ENCODE measurements around the gene EPRS1. TPM values are rescaled to one million over a fixed set of nuclear protein-coding genes. Genes with fewer than 3 reads are reported as not detected.

Gene EPRS1
- total and polyA plus RNA-seq, 9 of the 15 experiments (the other 6 are each of a cell fraction or from before 2014, with no cell fraction given): 129 to 291 (median 248) TPM

GRCh38 chr1:220094016-220094911, 48.0 kb upstream of the EPRS1 start, which contains the start of gene IARS2 (continued):
- TF ChIP-seq MAZ (CRISPR knock-in tag; conservative IDR thresholded peaks at IDR 0.05 in 1 of 2, IDR thresholded peaks at IDR 0.05 in 1 of 2): peak; percentile 78 to 85
- TF ChIP-seq E2F5 (CRISPR knock-in tag; IDR thresholded peaks at IDR 0.05): peak; percentile 13; the same call in 1 of the 2 replicates
- TF ChIP-seq EWSR1 (IDR thresholded peaks at IDR 0.05; ENCODE audit: borderline replicate concordance, low read depth, partially characterized antibody): no peak
- no peak; the same call in 1 of the 2 replicates for TF ChIP-seq ZNF76 (CRISPR knock-in tag; IDR thresholded peaks at IDR 0.05; ENCODE audit: borderline replicate concordance)
- TF ChIP-seq CBX2 (IDR thresholded peaks at IDR 0.05; ENCODE audit: insufficient read depth, low read length, poor library complexity, severe bottlenecking): no peak
- TF ChIP-seq HDAC1 (IDR thresholded peaks at IDR 0.05): peak in 1 of 2 experiments; percentile 97; a peak in 2 of 4 replicates
- 0 out of 2 replicates have a peak, but pooled peaks have one; percentile 42 for TF ChIP-seq RBM15 (IDR thresholded peaks at IDR 0.05; ENCODE audit: insufficient read depth, low read length)
- TF ChIP-seq E2F6 (IDR thresholded peaks at IDR 0.05; ENCODE audit: borderline replicate concordance in 1 of 2, extremely low read depth in 1 of 2, insufficient read depth in 1 of 2, insufficient read length in 1 of 2, low read depth in 1 of 2, low read length in 1 of 2, poor library complexity in 1 of 2, severe bottlenecking in 1 of 2): peak in 1 of 2 experiments; percentile 33
- peak; percentile 92 for TF ChIP-seq ZFX (CRISPR knock-in tag; IDR thresholded peaks at IDR 0.05)
- peak; percentile 88 for TF ChIP-seq SAP30 (IDR thresholded peaks at IDR 0.05; ENCODE audit: borderline replicate concordance, insufficient read depth, low read depth, low read length, poor library complexity, severe bottlenecking)
- TF ChIP-seq FOXM1 (IDR thresholded peaks at IDR 0.05; ENCODE audit: low read depth): no peak
- no peak for TF ChIP-seq FOXM1 (CRISPR knock-in tag; IDR thresholded peaks at IDR 0.05; ENCODE audit: low read depth)
- no peak for TF ChIP-seq ZBTB1 (CRISPR knock-in tag; IDR thresholded peaks at IDR 0.05; ENCODE audit: borderline replicate concordance, low read depth)
- peak; percentile 50; the same call in 1 of the 2 replicates for TF ChIP-seq KLF13 (tag; IDR thresholded peaks at IDR 0.05; ENCODE audit: borderline replicate concordance, low read depth)
- TF ChIP-seq POU5F1 (IDR thresholded peaks at IDR 0.05; ENCODE audit: borderline replicate concordance, low read depth, low read length, partially characterized antibody): no peak
- TF ChIP-seq YY1 (IDR thresholded peaks at IDR 0.05; ENCODE audit: borderline replicate concordance in 1 of 3, control insufficient read depth in 1 of 3, extremely low read depth in 1 of 3, insufficient read depth in 3 of 3, insufficient read length in 1 of 3, insufficient replicate concordance in 2 of 3, low read depth in 1 of 3, low read length in 2 of 3): peak in 2 of 3 experiments; percentile 31 to 59
- 0 out of 2 replicates have a peak, but pooled peaks have one; percentile 38 for TF ChIP-seq ZSCAN29 (IDR thresholded peaks at IDR 0.05)
- no peak for TF ChIP-seq CREB1 (IDR thresholded peaks at IDR 0.05)
- TF ChIP-seq CREB1 (CRISPR knock-in tag; IDR thresholded peaks at IDR 0.05): no peak
- peak; percentile 28; the same call in 1 of the 2 replicates for TF ChIP-seq JUND (IDR thresholded peaks at IDR 0.05; ENCODE audit: borderline replicate concordance, low read depth, low read length)
- no peak; the same call in 2 of the 3 replicates for TF ChIP-seq JUND (tag; IDR thresholded peaks at IDR 0.05; ENCODE audit: borderline replicate concordance, low read depth, low read length)
- TF ChIP-seq SIN3A (IDR thresholded peaks at IDR 0.05; ENCODE audit: borderline replicate concordance in 2 of 2, control insufficient read depth in 1 of 2, low read depth in 2 of 2, low read length in 2 of 2): peak; percentile 50 to 79; a peak in 3 of 4 replicates
